BJ (cell line): Measurements from ENCODE around the gene GATA2. TPM values are rescaled to one million over a fixed set of nuclear protein-coding genes. Genes with fewer than 3 reads are reported as not detected.
A peak's percentile ranks its signal among the peaks of the same experiment; 100 is the strongest.

Experiments
- CTCF ChIA-PET: fragments of 350-600 bp; formaldehyde crosslinking; extraction: SDS; loops from one replicate; lab custom pipeline; 2021; ENCODE audit warnings: antibody characterized with exemption, inconsistent platforms; lab: Yijun Ruan, JAX
- POLR2A ChIA-PET: fragments of 300-600 bp; sonication (Branson Sonifier 250); formaldehyde crosslinking; extraction: SDS; loops from one replicate; lab custom pipeline; 2021; ENCODE audit warnings: antibody characterized with exemption; lab: Charles Lee
- DNase-seq: peaks from one replicate; pipeline ENCODE4 v3.0.0-alpha.2; 2011; ENCODE audit warnings: low read depth
- H3K27me3 ChIP-seq: 2 replicates; pipeline ENCODE4 v1.6.0; 2011; ENCODE audit warnings: low read length; ENCODE audit not compliant: control insufficient read depth, insufficient read depth
- H3K36me3 ChIP-seq: 2 replicates; pipeline ENCODE4 v1.5.1; 2011; ENCODE audit warnings: low read length; ENCODE audit not compliant: control insufficient read depth, insufficient read depth
- H3K4me3 ChIP-seq: 2 replicates; pipeline ENCODE4 v1.5.1; 2011; ENCODE audit warnings: low read depth, mild to moderate bottlenecking, control low read depth, low read length
- CTCF ChIP-seq: IDR thresholded peaks from 2 replicates; pipeline ENCODE4 v1.5.1; 2011; ENCODE audit warnings: low read depth, mild to moderate bottlenecking, control low read depth, inconsistent platforms, low read length, moderate library complexity; ENCODE audit not compliant: insufficient read depth
- polyA plus RNA-seq: library from polyadenylated mRNA; depleted of rRNA; stranded (reverse); fragments of >200 nt; gene quantifications from 2 replicates; pipeline ENCODE4 v1.2.3, GENCODE V29; 2011

GATA2 gene
- polyA plus RNA-seq, 1 experiment = 13.4 TPM

DNA sequence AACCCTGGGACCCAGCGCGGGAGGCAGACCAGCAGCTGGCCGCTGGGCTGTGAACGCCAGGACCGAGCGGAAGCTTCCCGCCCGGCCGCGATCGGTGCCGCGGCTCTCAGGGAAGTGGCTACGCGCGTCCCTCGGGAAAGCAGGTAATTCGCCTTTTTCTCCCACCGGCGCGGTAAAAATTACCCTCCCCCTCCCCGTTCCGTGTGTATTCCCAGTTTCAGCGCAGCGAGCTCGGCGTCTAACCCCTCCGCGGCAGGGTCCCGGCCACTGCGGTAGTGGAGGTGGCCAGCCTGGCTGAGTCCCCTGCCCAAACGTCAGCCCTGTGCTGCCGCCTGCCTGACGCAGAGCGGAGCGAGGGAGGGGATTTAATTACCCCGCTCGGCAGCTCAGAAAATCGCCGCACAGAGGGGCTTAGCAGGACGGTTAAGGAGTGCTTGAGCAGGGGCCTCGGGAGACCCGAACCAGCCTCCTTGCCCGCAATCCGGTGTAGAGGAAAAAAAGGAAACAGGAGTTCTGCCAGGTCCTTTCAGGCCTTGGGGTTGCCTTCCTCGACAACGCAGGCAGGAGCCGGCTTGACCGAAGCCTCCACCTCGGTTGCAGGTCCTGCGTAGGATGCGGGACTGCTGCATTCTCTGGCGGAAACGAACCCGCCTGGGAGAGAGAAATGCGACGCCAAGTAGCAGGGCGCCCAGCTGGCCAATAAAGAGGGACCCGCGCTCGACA, 2.9 kb downstream of the GATA2 start:
- no peak for DNase-seq
- Histone ChIP-seq H3K27me3 (no peaks in the 10 kb centered on the region; the same call in 1 of the 2 replicates), H3K4me3 (peak overlapping the region; percentile 91), H3K36me3 (peaks cover 11% of the 10 kb centered on the region)
- ChIA-PET POLR2A (no interaction called here), CTCF (interaction anchor here (0.7 to 2.0 kb wide), 8 partner anchors 29 to 395 kb away, joined by 3 to 10 read pairs (median 4); no protein-coding TSS in a partner anchor)
- 0 out of 2 replicates have a peak, but pooled peaks have one; percentile 22 for TF ChIP-seq CTCF

DNA sequence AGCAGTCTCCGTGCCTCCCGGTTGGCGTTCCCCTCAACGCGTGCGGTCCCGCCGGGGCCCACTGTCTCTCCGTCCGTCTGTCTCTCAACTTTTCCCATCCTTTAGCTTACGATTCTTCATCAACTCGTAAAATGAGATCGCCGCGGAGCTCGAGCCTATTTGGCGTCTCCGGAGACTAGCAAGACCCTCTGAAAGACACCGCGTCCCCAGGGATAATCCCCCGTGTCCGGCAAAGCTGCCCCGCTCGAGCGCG, 3.4 kb downstream of the GATA2 start:
- H3K4me3 ChIP-seq = peak overlapping the region; percentile 91
- no peak for DNase-seq
- no peaks in the 10 kb centered on the region; the same call in 1 of the 2 replicates for H3K27me3 ChIP-seq
- ChIA-PET POLR2A (no interaction called here), CTCF (interaction anchor here (0.8 to 2.0 kb wide), 6 partner anchors 49 to 394 kb away, joined by 3 to 10 read pairs (median 4); no protein-coding TSS in a partner anchor)
- H3K36me3 ChIP-seq = peaks cover 14% of the 10 kb centered on the region
- TF ChIP-seq CTCF = no peak

DNA sequence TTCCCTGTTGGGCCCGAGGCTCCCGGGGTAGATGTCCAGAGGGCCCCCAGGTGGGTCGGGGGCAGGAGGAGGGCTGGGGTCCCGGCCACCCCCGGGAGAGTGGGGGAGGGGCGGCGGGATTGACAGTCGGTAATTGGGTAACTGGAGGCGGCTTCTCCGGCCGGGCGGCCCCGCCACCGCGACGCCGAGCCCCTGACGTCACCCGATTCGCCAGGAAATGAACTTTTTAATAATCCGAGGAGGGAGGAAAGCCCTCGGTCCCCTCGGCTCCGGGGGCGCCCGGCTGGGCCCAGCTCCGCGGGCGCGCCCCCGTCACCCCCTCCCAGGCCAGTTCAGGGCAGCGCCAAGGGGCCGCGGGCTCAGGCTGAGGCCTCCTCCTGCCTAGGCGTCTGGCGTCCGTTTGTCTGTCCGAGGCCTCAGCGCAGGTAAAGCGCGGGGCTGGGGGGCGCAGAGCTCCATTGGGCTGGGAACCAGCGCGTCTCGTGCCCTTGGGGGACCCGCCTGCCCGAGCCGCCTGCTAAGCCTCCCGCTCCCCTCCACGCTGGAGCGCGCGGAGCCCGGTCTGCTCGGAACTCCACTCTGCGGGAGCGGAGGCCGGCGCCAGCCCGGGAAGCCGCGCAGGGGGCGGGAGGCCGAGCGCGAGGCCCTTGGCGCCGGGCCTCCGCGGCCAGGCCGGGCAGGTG, 3.9 kb downstream of the GATA2 start:
- no peak for TF ChIP-seq CTCF
- Histone ChIP-seq H3K27me3 (no peaks in the 10 kb centered on the region), H3K4me3 (peak overlapping the region; percentile 91), H3K36me3 (peaks cover 15% of the 10 kb centered on the region)
- no peak for DNase-seq
- POLR2A ChIA-PET = no interaction called here
- CTCF ChIA-PET = interaction anchor here (0.8 to 2.0 kb wide), 7 partner anchors 8 to 394 kb away, joined by 3 to 10 read pairs (median 4); no protein-coding TSS in a partner anchor

DNA sequence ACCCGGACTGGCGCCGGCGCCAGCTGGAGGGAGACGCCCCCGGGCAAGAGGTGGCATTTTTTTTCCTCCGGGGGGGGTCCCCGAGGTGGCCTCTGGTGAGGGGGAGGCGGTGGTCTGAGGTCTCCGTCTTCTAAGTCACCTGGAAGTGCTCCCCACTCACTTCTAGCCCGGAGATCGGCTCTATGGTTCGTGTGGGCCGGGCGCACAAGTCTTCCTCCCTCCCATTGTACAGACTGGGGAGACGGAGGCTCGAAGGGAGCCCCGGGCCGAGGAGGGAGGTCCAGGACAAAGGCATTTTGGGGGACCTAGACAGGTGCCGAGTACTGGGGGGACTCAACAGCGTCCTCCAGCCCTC, 4.4 kb downstream of the GATA2 start:
- peaks cover 19% of the 10 kb centered on the region for H3K36me3 ChIP-seq
- POLR2A ChIA-PET = no interaction called here
- no peak for TF ChIP-seq CTCF
- H3K27me3 ChIP-seq = no peaks in the 10 kb centered on the region
- CTCF ChIA-PET = interaction anchor here (1.2 to 1.6 kb wide), 2 partner anchors 9 to 61 kb away, joined by 4 read pairs; no protein-coding TSS in a partner anchor
- H3K4me3 ChIP-seq = peak overlapping the region; percentile 91
- DNase-seq = no peak
